Stimulated activated CD4-positive, alpha-beta T cell treated with anti-CD3 and anti-CD28 coated beads, Interleukin-15, amount 100 ng/mL, for 1 hour (primary cell): ENCODE results near the gene LAMA3.

Experiments
- DNase-seq, 2 donors: peaks; one replicate each; pipeline ENCODE4 v3.0.0-alpha.2; 2020; ENCODE audit warnings: low read depth in 1 of 2, low spot score in 1 of 2

The LAMA3 gene

DNA sequence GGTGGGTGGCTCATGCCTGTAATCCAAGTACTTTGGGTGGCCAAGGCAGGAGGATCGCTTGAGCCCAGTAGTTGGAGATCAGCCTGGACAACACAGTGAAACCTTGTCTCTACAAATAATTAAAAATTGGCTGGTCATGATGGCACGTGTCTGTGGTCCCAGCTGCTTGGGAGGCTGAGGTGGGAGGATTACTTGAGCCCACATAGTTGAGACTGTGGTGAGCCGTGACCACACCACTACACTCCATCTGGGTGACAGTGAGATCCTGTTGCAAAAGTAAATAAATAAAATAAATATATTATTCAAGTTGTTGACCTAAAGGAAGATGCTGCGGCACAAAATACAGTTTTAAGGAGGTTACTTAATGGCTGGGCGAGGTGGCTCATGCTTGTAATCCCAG is 72.7 kb downstream of the LAMA3 start:
- DNase-seq, result no peak

GRCh38 chr18:23763343-23763742 is 74.1 kb downstream of the LAMA3 start:
- DNase-seq, result no peak

- DNase-seq, result no peak
Observed at GRCh38 chr18:23765931-23766330, 76.7 kb downstream of the LAMA3 start.

GRCh38 chr18:23772327-23773024 is 83.2 kb downstream of the LAMA3 start:
- DNase-seq, result no peak

- no peak for DNase-seq
Observed at GRCh38 chr18:23776306-23776705, 87.1 kb downstream of the LAMA3 start.

- DNase-seq, result no peak
Observed at GRCh38 chr18:23778828-23779227, 89.6 kb downstream of the LAMA3 start.

GRCh38 chr18:23779696-23780303 is 90.5 kb downstream of the LAMA3 start:
- no peak for DNase-seq

DNA sequence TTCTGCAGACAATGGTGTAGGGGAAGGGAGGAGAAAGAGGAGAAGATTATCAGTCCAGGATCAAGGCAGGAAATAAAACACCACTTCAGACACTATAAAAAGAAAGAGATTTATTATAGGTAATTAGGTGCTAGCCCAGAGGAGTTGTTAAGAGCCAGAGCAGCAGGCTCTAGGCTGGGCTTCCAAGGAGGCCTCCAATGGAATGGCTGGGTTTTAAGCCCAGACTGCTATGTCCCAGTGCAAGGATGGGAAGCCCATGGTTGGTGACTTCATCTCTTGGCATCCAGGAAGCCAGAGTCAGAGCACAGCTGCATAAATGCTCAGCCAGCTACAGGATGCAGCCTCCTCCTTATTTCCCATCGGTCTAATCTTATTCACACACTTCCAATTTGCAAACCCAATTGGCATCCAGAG is 95.6 kb downstream of the LAMA3 start:
- DNase-seq, result no peak

GRCh38 chr18:23793051-23793450 is 103.8 kb downstream of the LAMA3 start:
- no peak for DNase-seq

DNA sequence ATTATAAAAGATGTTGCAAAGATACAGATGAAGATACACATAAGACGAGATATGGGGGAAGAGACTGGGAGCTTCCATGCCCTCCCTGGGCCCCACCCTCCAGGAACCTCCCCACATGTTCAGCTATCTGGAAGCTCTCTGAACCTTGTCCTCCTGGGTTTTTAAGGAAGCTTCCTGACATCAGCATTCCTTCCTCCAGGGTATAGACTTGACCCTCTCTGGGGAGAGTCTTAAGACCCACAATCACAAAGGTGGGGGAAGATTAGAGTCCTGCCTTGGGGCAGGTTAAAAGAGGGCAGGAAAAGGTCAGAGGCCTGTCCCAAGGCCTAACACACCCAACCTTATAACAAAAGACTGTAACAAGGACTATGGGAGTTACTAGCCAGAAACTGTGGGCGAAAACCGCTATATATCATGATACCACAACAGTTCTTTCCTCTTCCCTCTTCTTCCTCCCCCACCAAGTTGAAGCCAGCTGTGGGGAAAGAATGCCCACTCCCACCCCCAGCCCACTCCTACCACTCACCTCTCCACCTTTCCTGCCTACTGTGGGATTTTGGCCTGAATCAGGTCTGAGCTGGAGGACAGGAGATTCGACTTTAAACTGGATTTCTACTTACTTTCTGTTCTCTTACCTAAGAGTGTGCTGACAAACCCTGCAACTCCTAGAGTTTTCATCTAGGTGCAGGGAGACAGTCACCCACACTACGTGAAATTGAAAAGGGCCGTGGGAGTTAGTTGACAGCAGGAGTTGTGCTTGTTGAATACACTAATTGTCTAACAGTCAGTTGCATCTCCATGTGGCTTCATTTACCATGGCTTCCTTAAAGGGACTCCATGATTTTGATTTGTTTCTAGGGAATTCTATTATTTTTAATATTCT is 105.0 kb downstream of the LAMA3 start:
- no peak for DNase-seq

- no peak for DNase-seq
Observed at GRCh38 chr18:23798249-23798648, 109.0 kb downstream of the LAMA3 start.

- no peak for DNase-seq
Observed at GRCh38 chr18:23798824-23799223, 109.6 kb downstream of the LAMA3 start.

GRCh38 chr18:23799540-23799939 is 110.3 kb downstream of the LAMA3 start:
- DNase-seq, result no peak

GRCh38 chr18:23800902-23801301 is 111.6 kb downstream of the LAMA3 start:
- no peak for DNase-seq

- DNase-seq, result no peak
Observed at GRCh38 chr18:23802817-23803216, 113.6 kb downstream of the LAMA3 start.

GRCh38 chr18:23803755-23804154 is 114.5 kb downstream of the LAMA3 start:
- DNase-seq, result no peak

GRCh38 chr18:23805898-23806297 is 116.6 kb downstream of the LAMA3 start:
- DNase-seq, result no peak

DNA sequence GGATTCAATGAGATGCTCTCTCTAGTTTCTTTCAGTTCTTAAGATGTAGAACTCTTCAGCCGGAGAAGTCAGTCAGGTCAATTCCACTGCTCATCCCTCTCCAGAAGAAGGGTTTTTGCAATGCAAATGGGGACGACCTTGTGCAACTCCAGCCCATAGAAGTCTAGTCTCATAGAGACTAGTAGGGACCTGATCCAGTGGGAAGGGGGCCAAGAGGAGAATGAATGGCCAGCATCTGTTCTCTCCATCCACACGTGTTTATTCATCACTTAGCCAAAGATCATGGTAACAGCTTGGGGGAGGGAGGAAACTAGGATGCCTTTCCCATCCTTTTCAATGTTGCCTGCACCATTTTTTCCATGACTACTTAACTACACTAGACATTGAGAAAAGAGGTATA is 120.2 kb downstream of the LAMA3 start:
- no peak for DNase-seq

DNA sequence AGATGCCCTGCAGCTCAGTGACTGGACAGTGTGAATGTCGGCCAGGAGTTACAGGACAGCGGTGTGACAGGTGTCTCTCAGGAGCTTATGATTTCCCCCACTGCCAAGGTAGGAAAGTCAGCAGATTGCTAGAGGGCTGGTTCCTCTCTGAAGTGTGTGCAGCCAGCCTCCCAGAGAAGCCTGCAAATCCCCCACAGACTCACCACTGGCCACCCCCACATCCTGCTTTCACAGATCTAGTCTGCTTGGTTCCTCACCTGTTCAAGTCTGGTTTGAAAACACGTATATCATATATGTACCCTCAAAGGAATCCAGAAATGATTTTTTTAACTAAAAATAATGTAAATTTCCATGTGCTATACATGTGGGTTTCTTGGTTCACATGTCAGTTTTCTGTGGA is 121.1 kb downstream of the LAMA3 start:
- no peak for DNase-seq

DNA sequence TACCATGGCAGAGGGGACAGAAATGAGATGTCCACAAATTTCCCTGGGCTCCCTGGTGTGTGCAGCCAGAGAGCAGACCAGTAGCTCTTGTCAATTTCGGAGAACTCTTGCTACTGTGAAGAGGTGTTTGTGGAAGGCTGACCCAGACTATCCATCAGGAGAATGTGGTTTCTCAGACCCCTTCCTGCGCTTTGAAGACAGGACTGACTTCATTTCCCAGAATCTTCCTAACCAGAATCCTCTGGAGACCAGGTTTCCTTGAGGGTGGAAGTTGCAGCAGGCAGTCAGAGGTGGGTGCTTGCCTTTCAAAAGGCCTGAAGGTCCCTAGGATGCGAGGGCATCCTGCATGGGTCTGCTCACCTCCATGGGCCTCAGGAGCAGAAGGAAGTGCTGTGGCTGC is 121.9 kb downstream of the LAMA3 start:
- no peak for DNase-seq

DNA sequence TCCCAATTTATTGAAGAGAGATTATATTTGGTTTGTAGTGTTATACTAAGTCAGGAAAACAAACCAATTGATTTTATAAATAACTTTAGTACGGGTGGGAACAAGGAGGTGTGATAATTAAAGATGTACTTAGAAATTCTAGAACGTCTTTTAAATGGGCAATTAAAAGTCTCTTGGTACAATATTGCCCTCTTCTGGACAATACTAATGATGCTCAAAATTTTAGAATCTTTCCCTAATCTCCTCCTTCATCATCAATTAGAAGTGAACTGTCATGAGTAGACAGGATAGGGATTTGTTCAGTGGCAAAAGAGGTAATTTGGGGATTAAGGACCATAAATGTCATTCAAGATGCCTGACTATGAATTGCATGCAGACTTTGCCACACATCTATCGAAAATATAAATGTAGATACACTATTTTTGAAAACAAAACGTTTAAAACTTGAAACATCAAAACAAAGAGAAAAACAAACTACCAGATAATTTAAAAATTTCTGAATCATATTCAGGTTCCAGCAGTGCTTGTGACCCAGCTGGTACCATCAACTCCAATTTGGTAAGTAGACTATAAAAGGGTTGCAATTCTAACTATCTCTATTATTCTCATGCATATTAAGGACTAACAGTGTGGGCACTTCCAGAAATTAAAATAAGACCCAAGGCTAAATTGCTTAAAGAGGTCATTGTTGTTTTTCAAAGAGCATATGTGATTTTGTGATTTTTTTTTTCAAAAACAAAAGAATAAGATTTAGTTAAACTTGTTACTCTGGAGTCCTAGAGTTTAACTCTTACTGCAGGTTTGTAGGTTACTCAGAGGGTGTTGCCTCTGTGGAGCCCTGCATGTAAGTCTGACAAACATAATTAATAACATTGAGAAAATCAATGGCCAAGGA is 123.5 kb downstream of the LAMA3 start:
- no peak for DNase-seq
